Fibroblast of villous mesenchyme (primary cell): ENCODE data around the gene RFX1. TPM values are rescaled to one million over a fixed set of nuclear protein-coding genes. Genes with fewer than 3 reads are reported as not detected.
"Not testable (repeated sequence)": the region's sequence is repeated elsewhere in the genome, so short reads cannot be mapped to it uniquely, and the experiment has no call there.

Source experiments
- DNase-seq: peaks from one replicate; pipeline ENCODE4 v3.0.0-alpha.2; 2010; ENCODE audit warnings: low read depth
- H3K4me3 ChIP-seq: 2 replicates; pipeline ENCODE4 v1.5.1; 2011; ENCODE audit warnings: low read depth, mild to moderate bottlenecking, low read length
- CTCF ChIP-seq: IDR thresholded peaks from 2 replicates; pipeline ENCODE4 v1.5.1; 2012; ENCODE audit warnings: low read depth, mild to moderate bottlenecking, low read length; ENCODE audit not compliant: insufficient read depth
- total RNA-seq: library from RNA; depleted of rRNA; stranded (reverse); fragments of >200 nt; gene quantifications from 2 replicates; pipeline ENCODE4 v1.2.3, GENCODE V29; 2012

The RFX1 gene
- total RNA-seq, 1 donor: 2.6 TPM

GRCh38 chr19:14027856-14028450 lies 21.8 kb upstream of the RFX1 start, which contains the start of gene RLN3:
Gene RLN3, plus strand, starts transcription at chr19:14028148. Its CDS starts 57 bp downstream, at chr19:14028205.
- no peak for DNase-seq
- H3K4me3 ChIP-seq: no peak within 1 kb of the TSS
- no peak for TF ChIP-seq CTCF

- DNase-seq, H3K4me3 ChIP-seq: not testable (repeated sequence)
Measured at GRCh38 chr19:14026652-14027192, 20.6 kb upstream of the RFX1 start.

- peak; percentile 67 for TF ChIP-seq CTCF
- peak; percentile 56 for DNase-seq
- H3K4me3 ChIP-seq: no peak overlapping the region
Measured at GRCh38 chr19:14023404-14024235, 17.5 kb upstream of the RFX1 start.

- peak; percentile 60 for DNase-seq
- TF ChIP-seq CTCF: no peak
- H3K4me3 ChIP-seq: no peak overlapping the region
Measured at GRCh38 chr19:14022469-14022868, 16.3 kb upstream of the RFX1 start.

GRCh38 chr19:14021474-14021873 lies 15.4 kb upstream of the RFX1 start:
- TF ChIP-seq CTCF: no peak
- H3K4me3 ChIP-seq: no peak overlapping the region
- DNase-seq: no peak

- not testable (repeated sequence) for DNase-seq, H3K4me3 ChIP-seq
Measured at GRCh38 chr19:14019739-14020138, 13.6 kb upstream of the RFX1 start.

GRCh38 chr19:14019100-14019499 lies 13.0 kb upstream of the RFX1 start:
- no peak overlapping the region for H3K4me3 ChIP-seq
- DNase-seq: no peak
- no peak for TF ChIP-seq CTCF
